ENCODE measurements around the gene ALG6.

Gene ALG6

DNA sequence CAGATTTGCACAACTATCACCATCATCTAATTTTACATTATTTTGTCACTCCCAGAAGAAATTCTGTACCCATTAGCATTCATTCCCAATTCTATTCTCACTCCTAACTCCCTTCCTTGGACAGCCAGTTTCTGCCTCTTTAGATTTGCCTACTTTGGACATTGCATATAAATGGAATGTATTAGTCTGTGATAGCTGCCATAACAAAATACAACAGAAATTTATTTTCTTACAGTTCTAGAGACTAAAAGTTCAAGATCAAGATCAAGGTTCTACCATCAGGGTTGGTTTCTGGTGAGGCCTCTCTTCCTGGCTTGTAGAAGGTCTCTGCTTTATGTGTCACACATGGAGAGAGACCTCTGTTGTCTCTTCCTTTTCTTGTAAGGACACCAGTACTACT lies 61.9 kb downstream of the ALG6 start:
- Histone ChIP-seq H3K9ac (ENCODE audit: low read length) (no peak overlapping the region), H3K4me3 (ENCODE audit: insufficient read depth in 1 of 2, low read depth in 1 of 2, low read length in 2 of 2) (no peak overlapping the region), H3K9me3 (ENCODE audit: control insufficient read depth, low read length) (peaks cover 20% of the 10 kb centered on the region), H2BK5ac (ENCODE audit: low read depth, low read length, poor library complexity, severe bottlenecking) (no peak overlapping the region), H3K23ac (ENCODE audit: low read length in 2 of 2) (no peak overlapping the region), H2AFZ (ENCODE audit: low read depth, low read length) (no peak overlapping the region), H3K27me3 (ENCODE audit: control insufficient read depth in 1 of 2, insufficient read depth in 1 of 2, low read length in 2 of 2) (no peaks in the 10 kb centered on the region), H2BK120ac (ENCODE audit: low read depth, low read length) (no peak overlapping the region), H3K14ac (ENCODE audit: low read length in 2 of 2) (no peak overlapping the region), H3K36me3 (ENCODE audit: control insufficient read depth in 1 of 2, insufficient read depth in 2 of 2, low read depth in 1 of 2, low read length in 2 of 2) (peaks cover 0 to 15% of the 10 kb centered on the region in 2 experiments), H4K91ac (ENCODE audit: low read length) (no peak overlapping the region), H3K4me2 (ENCODE audit: low read length, poor library complexity, severe bottlenecking) (no peak overlapping the region), H2BK15ac (ENCODE audit: low read depth, poor library complexity, severe bottlenecking) (no peak overlapping the region), H3K27ac (ENCODE audit: low read length, poor library complexity, severe bottlenecking) (no peak overlapping the region), H3K4ac (ENCODE audit: low read depth in 1 of 2, low read length in 2 of 2) (no peak overlapping the region), H2BK12ac (ENCODE audit: low read length in 2 of 2) (no peak overlapping the region), H3K4me1 (ENCODE audit: control insufficient read depth, insufficient read depth, low read depth, low read length) (no peaks in the 10 kb centered on the region), H3K79me1 (replicated peaks; ENCODE audit: low read length, poor library complexity, severe bottlenecking) (no peaks in the 10 kb centered on the region), H3K18ac (ENCODE audit: low read depth in 1 of 2, low read length in 2 of 2) (no peak overlapping the region), H2AK5ac (ENCODE audit: low read length, severe bottlenecking) (no peak overlapping the region), H4K8ac (ENCODE audit: low read length) (no peak overlapping the region)
- no peak for DNase-seq

DNA sequence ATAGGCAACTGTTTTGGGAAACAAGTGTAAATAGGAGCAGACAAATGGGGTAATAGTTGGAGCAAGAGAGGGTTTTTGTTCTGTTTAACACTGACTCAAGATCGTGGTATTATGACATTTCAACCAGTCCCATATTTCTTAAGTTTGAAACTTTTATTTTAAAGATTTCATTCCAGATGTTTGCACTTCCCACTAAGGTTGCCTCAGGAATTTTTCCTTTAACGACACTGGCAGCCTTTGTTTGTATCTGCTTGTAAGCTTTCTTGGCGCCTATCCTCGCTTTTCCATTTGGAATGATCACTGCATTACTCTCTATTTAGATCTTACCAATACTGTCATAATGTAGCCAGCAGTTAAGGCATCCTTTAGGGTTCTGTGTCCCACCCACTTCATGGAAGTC lies 67.7 kb downstream of the ALG6 start:
- Histone ChIP-seq H3K4me2 (ENCODE audit: low read length, poor library complexity, severe bottlenecking) (no peak overlapping the region), H3K27me3 (ENCODE audit: control insufficient read depth in 1 of 2, insufficient read depth in 1 of 2, low read length in 2 of 2) (no peaks in the 10 kb centered on the region), H3K4me1 (ENCODE audit: control insufficient read depth, insufficient read depth, low read depth, low read length) (no peaks in the 10 kb centered on the region), H3K79me1 (replicated peaks; ENCODE audit: low read length, poor library complexity, severe bottlenecking) (no peaks in the 10 kb centered on the region), H3K9ac (ENCODE audit: low read length) (no peak overlapping the region), H2AK5ac (ENCODE audit: low read length, severe bottlenecking) (no peak overlapping the region), H4K8ac (ENCODE audit: low read length) (no peak overlapping the region), H3K27ac (ENCODE audit: low read length, poor library complexity, severe bottlenecking) (no peak overlapping the region), H2BK5ac (ENCODE audit: low read depth, low read length, poor library complexity, severe bottlenecking) (no peak overlapping the region), H2BK12ac (ENCODE audit: low read length in 2 of 2) (no peak overlapping the region), H4K91ac (ENCODE audit: low read length) (no peak overlapping the region), H2AFZ (ENCODE audit: low read depth, low read length) (no peak overlapping the region), H3K14ac (ENCODE audit: low read length in 2 of 2) (no peak overlapping the region), H3K23ac (ENCODE audit: low read length in 2 of 2) (no peak overlapping the region), H3K4me3 (ENCODE audit: insufficient read depth in 1 of 2, low read depth in 1 of 2, low read length in 2 of 2) (no peak overlapping the region), H3K9me3 (ENCODE audit: control insufficient read depth, low read length) (peaks cover 12% of the 10 kb centered on the region), H3K18ac (ENCODE audit: low read depth in 1 of 2, low read length in 2 of 2) (no peak overlapping the region), H3K36me3 (ENCODE audit: control insufficient read depth in 1 of 2, insufficient read depth in 2 of 2, low read depth in 1 of 2, low read length in 2 of 2) (peaks cover 0 to 5% of the 10 kb centered on the region in 2 experiments), H3K4ac (ENCODE audit: low read depth in 1 of 2, low read length in 2 of 2) (no peak overlapping the region), H2BK15ac (ENCODE audit: low read depth, poor library complexity, severe bottlenecking) (no peak overlapping the region), H2BK120ac (ENCODE audit: low read depth, low read length) (no peak overlapping the region)
- no peak for DNase-seq
- WGBS, result 90% methylated on average over 4 of the region's 4 CpGs

DNA sequence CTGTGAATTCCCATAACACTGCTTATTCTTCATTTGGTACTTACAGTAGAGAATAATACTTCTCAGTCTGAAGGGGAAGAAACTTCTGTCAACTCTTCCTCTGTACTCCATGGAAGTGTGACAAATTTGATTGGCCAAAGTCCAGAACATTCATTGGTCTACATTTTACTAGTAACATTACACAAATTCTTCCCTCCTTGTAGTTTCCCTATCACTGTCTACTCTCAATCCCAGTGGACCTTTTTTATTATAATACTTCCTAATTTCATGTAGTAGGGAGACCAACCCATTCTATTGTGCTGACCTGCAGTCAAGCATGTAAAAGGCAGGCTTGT lies 74.7 kb downstream of the ALG6 start:
- H2AFZ ChIP-seq (ENCODE audit: low read depth, low read length), result no peak overlapping the region
- no peak overlapping the region for H3K23ac ChIP-seq (ENCODE audit: low read length in 2 of 2)
- H2BK15ac ChIP-seq (ENCODE audit: low read depth, poor library complexity, severe bottlenecking), result no peak overlapping the region
- no peak overlapping the region for H3K27ac ChIP-seq (ENCODE audit: low read length, poor library complexity, severe bottlenecking)
- H3K9ac ChIP-seq (ENCODE audit: low read length), result peak overlapping the region; percentile 34
- no peaks in the 10 kb centered on the region for H3K9me3 ChIP-seq (ENCODE audit: control insufficient read depth, low read length)
- no peak overlapping the region for H3K4ac ChIP-seq (ENCODE audit: low read depth in 1 of 2, low read length in 2 of 2)
- no peak overlapping the region for H3K14ac ChIP-seq (ENCODE audit: low read length in 2 of 2)
- no peak overlapping the region for H3K18ac ChIP-seq (ENCODE audit: low read depth in 1 of 2, low read length in 2 of 2)
- H3K4me3 ChIP-seq (ENCODE audit: insufficient read depth in 1 of 2, low read depth in 1 of 2, low read length in 2 of 2), result no peak overlapping the region
- DNase-seq, result no peak
- H3K27me3 ChIP-seq (ENCODE audit: control insufficient read depth in 1 of 2, insufficient read depth in 1 of 2, low read length in 2 of 2), result no peaks in the 10 kb centered on the region
- no peak overlapping the region for H4K8ac ChIP-seq (ENCODE audit: low read length)
- no peaks in the 10 kb centered on the region for H3K4me1 ChIP-seq (ENCODE audit: control insufficient read depth, insufficient read depth, low read depth, low read length)
- no peak overlapping the region for H2BK120ac ChIP-seq (ENCODE audit: low read depth, low read length)
- no peak overlapping the region for H3K4me2 ChIP-seq (ENCODE audit: low read length, poor library complexity, severe bottlenecking)
- no peaks in the 10 kb centered on the region for H3K79me1 ChIP-seq (replicated peaks; ENCODE audit: low read length, poor library complexity, severe bottlenecking)
- H4K91ac ChIP-seq (ENCODE audit: low read length), result no peak overlapping the region
- no peaks in the 10 kb centered on the region for H3K36me3 ChIP-seq (ENCODE audit: control insufficient read depth in 1 of 2, insufficient read depth in 2 of 2, low read depth in 1 of 2, low read length in 2 of 2)
- H2BK5ac ChIP-seq (ENCODE audit: low read depth, low read length, poor library complexity, severe bottlenecking), result no peak overlapping the region
- no peak overlapping the region for H2AK5ac ChIP-seq (ENCODE audit: low read length, severe bottlenecking)
- no peak overlapping the region for H2BK12ac ChIP-seq (ENCODE audit: low read length in 2 of 2)

DNA sequence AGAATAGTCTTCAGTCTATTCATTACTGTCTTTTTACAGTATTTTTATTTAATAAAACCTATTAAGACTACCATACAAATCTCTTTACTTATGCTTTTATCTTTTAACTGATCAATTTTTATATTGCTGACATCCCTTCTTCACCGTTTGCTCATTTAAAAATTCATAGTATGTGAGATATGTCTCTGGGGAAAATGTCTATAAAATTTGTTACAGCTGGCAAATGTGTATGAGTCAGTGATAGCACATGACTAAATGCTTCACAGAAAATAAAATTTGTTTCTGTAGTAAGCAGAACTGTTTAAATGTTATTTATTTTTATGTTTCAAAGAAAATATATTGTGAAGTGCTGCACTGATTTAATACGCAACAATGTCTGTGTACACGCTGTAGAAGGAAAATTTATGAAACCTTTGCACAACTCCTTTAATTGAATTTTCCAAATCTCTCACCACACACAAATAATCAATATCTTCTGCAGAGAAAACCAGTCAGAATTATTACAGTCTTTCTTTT lies 81.4 kb downstream of the ALG6 start:
- no peak overlapping the region for H2BK12ac ChIP-seq (ENCODE audit: low read length in 2 of 2)
- H3K23ac ChIP-seq (ENCODE audit: low read length in 2 of 2), result no peak overlapping the region
- peaks cover 0 to 2% of the 10 kb centered on the region in 2 experiments for H3K36me3 ChIP-seq (ENCODE audit: control insufficient read depth in 1 of 2, insufficient read depth in 2 of 2, low read depth in 1 of 2, low read length in 2 of 2)
- peaks cover 1% of the 10 kb centered on the region for H3K79me1 ChIP-seq (replicated peaks; ENCODE audit: low read length, poor library complexity, severe bottlenecking)
- H2BK120ac ChIP-seq (ENCODE audit: low read depth, low read length), result no peak overlapping the region
- H3K4me3 ChIP-seq (ENCODE audit: insufficient read depth in 1 of 2, low read depth in 1 of 2, low read length in 2 of 2), result no peak overlapping the region
- H3K9me3 ChIP-seq (ENCODE audit: control insufficient read depth, low read length), result no peaks in the 10 kb centered on the region
- H2BK5ac ChIP-seq (ENCODE audit: low read depth, low read length, poor library complexity, severe bottlenecking), result no peak overlapping the region
- no peaks in the 10 kb centered on the region for H3K27me3 ChIP-seq (ENCODE audit: control insufficient read depth in 1 of 2, insufficient read depth in 1 of 2, low read length in 2 of 2)
- no peak overlapping the region for H2AK5ac ChIP-seq (ENCODE audit: low read length, severe bottlenecking)
- no peak overlapping the region for H3K14ac ChIP-seq (ENCODE audit: low read length in 2 of 2)
- no peak overlapping the region for H3K27ac ChIP-seq (ENCODE audit: low read length, poor library complexity, severe bottlenecking)
- H3K4ac ChIP-seq (ENCODE audit: low read depth in 1 of 2, low read length in 2 of 2), result no peak overlapping the region
- no peak overlapping the region for H2BK15ac ChIP-seq (ENCODE audit: low read depth, poor library complexity, severe bottlenecking)
- 100% methylated on average over 2 of the region's 3 CpGs for WGBS
- no peaks in the 10 kb centered on the region for H3K4me1 ChIP-seq (ENCODE audit: control insufficient read depth, insufficient read depth, low read depth, low read length)
- no peak overlapping the region for H4K91ac ChIP-seq (ENCODE audit: low read length)
- no peak overlapping the region for H4K8ac ChIP-seq (ENCODE audit: low read length)
- H2AFZ ChIP-seq (ENCODE audit: low read depth, low read length), result no peak overlapping the region
- peak overlapping the region; percentile 61 for H3K9ac ChIP-seq (ENCODE audit: low read length)
- DNase-seq, result no peak
- H3K4me2 ChIP-seq (ENCODE audit: low read length, poor library complexity, severe bottlenecking), result no peak overlapping the region
- no peak overlapping the region for H3K18ac ChIP-seq (ENCODE audit: low read depth in 1 of 2, low read length in 2 of 2)

Data from mesenchymal stem cell (in vitro differentiated cells and primary cell).